NCI-H1436 treated with DMSO at 0.1 percent for 48 hours (cell line): ENCODE measurements around the gene PLXNA1.

Experiments used
- DNase-seq: peaks from one replicate; lab custom pipeline; 2025; lab: John Stamatoyannopoulos, UW

PLXNA1 gene

DNA sequence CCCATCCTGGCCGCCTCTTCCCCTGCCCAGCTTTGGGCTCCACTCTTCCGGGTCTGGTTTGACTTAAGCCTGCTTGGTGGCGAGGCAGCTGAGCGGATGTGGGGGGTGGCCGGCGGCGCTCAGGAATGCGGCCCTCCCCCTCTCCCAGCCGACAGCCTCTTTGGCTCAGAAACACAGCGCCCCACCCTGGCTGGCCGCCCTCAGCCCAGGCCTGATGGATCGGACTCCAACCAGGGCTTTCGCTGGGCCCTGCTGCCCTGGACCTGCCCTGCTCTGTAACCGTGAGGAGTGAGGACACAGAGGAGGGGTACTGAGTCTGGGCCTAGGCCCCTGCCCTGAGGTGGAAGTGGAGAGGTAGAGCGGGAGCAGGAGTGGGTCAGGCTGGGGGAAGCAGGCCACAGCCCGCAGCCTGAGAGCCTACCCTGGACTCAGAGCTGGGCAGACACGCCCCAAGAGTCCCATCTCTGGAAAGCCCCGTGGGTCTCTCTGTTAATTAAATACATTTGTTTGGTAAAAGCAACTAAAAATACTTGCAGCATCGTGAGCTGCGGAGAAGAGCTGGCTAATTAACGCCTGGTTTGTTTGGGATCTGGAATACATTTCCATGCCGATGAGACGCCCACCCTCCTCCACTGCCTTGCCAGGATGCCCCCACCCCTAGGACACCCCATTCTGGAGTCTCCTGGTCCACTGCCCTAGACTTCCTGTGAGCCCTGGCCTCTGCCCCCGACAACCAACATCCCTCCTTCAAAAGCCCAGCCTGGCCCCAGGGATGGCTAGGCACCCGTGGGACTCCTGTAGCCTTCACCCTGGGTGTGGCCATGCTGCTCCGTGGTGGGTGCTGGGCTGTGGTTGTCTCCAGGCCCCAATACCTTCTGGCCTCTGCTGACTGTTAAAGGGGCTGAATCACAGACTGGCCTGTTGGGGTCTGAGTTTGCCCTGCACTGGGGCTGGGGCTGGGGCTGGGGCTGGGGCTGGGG, 19.6 kb downstream of the PLXNA1 start:
- DNase-seq = no peak

- DNase-seq = no peak
These were observed 20.2 kb downstream of the PLXNA1 start for GRCh38 chr3:127003175-127003555.

- no peak for DNase-seq
These were observed 20.8 kb downstream of the PLXNA1 start for GRCh38 chr3:127003601-127004280.

DNA sequence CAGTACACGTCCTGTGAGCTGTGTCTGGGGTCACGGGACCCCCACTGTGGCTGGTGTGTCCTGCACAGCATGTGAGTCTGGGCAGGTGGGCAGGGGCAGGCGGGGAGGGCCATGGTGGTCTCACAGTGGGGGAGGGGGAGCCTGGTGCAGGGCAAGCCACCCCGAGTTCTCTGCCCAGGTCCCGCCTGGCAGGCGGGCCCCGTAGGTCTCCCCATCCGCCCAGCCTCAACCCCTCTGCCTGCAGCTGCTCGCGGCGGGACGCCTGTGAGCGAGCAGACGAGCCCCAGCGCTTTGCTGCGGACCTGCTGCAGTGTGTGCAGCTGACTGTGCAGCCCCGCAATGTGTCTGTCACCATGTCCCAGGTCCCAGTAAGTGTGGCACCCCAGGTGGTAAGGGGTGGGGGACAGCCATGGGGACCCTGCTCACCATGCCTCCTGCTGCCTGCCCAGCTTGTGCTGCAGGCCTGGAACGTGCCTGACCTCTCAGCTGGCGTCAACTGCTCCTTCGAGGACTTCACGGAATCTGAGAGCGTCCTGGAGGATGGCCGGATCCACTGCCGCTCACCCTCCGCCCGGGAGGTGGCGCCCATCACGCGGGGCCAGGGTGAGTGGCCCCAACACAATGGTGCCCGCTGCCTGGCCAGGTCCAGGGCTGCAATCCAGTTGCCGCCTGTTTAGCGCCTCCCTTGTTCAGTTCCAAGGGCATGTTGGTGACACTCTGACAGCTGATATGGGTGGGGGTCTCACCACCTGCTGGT, 21.9 kb downstream of the PLXNA1 start:
- no peak for DNase-seq

DNA sequence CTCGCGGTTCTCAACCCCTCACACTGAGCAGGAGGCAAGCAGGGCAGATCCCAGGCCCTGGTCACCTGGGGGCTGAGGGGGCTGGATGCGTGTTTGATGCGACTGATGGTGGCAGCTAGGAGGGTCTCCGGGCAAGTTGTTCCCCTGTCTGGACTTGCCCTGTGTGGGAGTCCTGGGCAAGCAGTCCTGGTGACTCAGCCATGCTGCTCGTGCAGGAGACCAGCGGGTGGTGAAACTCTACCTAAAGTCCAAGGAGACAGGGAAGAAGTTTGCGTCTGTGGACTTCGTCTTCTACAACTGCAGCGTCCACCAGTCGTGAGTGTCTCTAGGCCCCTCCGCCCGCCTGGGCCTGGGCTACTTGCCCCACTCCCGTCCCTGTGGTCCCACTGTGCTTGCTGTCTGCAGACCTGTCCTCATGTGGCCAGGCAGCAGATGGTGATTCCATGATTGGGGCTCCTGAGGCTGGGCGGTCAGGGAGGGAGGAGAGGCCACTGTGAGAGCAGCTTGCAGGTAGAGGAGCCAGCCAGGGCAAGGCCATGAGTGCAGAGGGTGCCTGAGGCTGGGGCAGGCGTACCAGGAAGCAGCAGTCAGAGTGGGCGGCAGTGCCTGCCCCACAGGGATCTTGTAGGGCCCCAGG, 23.1 kb downstream of the PLXNA1 start:
- DNase-seq = no peak

- DNase-seq = no peak
These were observed 24.0 kb downstream of the PLXNA1 start for GRCh38 chr3:127006781-127007436.

DNA sequence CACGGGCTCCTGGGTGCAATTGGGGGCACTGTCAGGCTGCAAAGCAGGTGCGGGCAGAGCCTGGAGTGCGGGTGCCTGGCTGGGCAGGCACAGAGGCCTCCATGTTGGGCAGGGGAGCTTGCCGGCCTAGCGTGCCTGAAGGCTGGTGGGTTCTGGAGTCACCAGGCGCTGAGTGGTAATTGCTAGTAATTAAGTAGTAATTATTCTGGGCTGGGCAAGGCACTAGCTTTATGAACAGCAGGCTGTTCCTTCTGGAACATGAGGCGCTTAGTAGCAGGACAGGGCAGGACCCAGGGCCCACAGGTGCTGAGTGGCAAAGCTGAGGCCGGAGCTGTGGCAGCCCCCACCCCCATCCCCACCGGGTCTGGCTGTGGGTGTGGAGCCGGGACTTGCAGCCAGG, 25.3 kb downstream of the PLXNA1 start:
- no peak for DNase-seq

DNA sequence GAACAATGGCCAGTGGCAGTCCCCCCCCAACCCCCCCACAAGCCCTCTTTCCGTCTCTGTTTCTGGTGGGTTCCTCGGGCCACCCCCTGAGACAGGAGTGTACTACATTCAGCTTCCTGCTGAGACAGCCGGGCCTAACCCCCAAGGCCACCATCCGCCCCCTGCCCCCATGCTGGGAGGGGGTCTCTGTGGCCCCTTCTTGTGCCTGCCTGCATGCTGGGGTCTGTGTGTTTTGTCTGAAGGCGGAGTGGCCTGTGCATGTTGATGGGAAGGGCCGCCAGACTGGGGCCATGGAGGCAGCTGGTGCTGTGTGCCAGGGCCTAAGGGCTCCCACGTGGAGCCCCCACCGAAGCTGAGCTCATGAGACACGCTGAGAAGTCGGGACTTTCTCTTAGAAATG, 26.6 kb downstream of the PLXNA1 start:
- no peak for DNase-seq

- no peak for DNase-seq
These were observed 28.5 kb downstream of the PLXNA1 start for GRCh38 chr3:127011270-127011992.

GRCh38 chr3:127012091-127012490, 29.2 kb downstream of the PLXNA1 start:
- no peak for DNase-seq

- no peak for DNase-seq
These were observed 30.3 kb downstream of the PLXNA1 start for GRCh38 chr3:127013181-127013580.

DNA sequence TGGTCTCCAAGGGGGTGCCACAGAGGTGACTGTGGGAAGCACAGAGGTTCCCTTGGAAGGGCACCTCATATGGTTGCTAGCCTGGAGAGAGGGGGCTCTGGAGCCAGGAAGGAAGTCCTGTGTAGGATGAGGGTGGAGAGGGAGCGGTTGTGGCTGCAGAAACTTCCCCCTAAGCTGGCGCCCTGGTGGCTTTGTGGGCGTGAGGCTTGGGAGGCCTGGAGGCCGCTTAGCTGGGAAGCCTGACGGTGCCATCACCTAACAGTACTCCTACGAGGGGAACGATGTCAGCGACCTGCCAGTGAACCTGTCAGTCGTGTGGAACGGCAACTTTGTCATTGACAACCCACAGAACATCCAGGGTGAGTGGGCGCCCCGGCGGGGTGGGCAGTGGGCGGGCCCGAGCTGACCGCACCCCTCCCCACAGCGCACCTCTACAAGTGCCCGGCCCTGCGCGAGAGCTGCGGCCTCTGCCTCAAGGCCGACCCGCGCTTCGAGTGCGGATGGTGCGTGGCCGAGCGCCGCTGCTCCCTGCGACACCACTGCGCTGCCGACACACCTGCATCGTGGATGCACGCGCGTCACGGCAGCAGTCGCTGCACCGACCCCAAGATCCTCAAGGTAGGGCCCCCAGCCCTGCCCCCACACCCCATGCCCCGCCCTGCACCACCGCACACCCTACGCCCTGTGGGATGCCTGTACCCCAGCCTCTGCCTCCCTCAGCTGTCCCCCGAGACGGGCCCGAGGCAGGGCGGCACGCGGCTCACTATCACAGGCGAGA, 31.0 kb downstream of the PLXNA1 start:
- no peak for DNase-seq

- DNase-seq = no peak
These were observed 31.8 kb downstream of the PLXNA1 start for GRCh38 chr3:127014536-127015281.

DNA sequence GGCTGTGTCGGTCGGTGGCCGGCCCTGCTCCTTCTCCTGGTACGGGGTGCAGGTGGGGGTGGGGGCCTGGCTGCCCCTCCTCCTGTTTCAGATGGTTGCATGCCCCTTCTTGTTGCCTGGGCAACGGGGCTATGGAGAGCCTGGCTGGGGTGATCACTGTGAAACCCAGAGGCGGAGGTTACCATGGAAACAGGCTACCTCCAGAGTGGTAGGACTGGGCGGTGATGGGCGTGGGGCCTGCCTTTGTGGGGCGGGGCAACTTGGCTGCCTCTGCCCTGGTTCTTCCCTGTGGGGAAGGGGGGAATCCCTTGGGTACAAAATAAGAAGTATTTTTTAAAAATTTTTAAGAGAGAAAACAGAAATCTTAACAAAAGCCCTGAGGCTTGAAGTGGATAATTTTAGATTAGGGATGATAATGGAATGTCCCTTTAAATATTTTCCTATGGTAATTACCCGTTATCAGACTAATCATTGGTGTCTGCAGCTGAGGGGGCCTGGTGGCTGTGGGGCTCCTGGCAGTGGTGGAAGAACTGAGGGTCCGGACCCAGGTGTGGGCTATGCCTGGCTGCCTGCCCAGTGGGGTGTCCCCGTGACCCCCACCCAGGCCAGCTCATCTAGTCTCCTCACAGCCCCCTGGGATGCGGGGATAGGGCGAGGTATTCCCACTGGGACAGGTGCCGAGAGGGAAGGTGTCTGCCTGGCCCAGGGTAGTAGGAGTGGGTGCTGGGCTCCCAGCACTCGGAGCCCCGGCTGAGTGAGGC, 32.5 kb downstream of the PLXNA1 start:
- no peak for DNase-seq

DNA sequence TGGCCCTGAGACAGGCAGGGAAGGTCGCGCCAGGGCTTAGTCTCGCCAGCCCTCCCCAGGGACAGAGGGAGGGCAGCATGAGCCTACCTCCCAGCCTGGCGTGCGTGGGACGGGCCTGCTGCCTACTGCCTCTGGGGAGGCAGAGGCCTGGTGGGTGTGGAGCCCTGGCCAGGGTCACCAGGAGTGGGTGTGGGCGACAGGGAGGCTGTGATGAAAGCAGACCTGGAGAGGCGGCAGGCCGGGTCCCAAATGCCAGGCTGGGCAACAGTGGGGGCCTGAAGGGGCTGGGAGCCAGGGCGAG, 33.1 kb downstream of the PLXNA1 start:
- no peak for DNase-seq

- no peak for DNase-seq
These were observed 33.5 kb downstream of the PLXNA1 start for GRCh38 chr3:127016461-127016860.

- DNase-seq = no peak
These were observed 34.3 kb downstream of the PLXNA1 start for GRCh38 chr3:127017229-127017628.

GRCh38 chr3:127017781-127018180, 34.9 kb downstream of the PLXNA1 start:
- no peak for DNase-seq
